GM12865 (cell line): ENCODE data around the gene DNMBP.
A peak's percentile ranks its signal among the peaks of the same experiment; 100 is the strongest.

Experiments used
- DNase-seq: peaks from one replicate; pipeline ENCODE4 v3.0.0; 2010; ENCODE audit warnings: low read depth
- H3K4me3 ChIP-seq: 2 replicates; pipeline ENCODE4 v1.5.1; 2011; ENCODE audit warnings: mild to moderate bottlenecking, low read depth, low read length, control low read depth
- TF ChIP-seq, protein P1 (sequence below): IDR thresholded peaks from 2 replicates; pipeline ENCODE4 v1.5.1; 2011; ENCODE audit warnings: low read length, control low read depth, low read depth, inconsistent platforms; ENCODE audit not compliant: insufficient read depth; ENCODE audit errors: missing control alignments

DNMBP gene

DNA sequence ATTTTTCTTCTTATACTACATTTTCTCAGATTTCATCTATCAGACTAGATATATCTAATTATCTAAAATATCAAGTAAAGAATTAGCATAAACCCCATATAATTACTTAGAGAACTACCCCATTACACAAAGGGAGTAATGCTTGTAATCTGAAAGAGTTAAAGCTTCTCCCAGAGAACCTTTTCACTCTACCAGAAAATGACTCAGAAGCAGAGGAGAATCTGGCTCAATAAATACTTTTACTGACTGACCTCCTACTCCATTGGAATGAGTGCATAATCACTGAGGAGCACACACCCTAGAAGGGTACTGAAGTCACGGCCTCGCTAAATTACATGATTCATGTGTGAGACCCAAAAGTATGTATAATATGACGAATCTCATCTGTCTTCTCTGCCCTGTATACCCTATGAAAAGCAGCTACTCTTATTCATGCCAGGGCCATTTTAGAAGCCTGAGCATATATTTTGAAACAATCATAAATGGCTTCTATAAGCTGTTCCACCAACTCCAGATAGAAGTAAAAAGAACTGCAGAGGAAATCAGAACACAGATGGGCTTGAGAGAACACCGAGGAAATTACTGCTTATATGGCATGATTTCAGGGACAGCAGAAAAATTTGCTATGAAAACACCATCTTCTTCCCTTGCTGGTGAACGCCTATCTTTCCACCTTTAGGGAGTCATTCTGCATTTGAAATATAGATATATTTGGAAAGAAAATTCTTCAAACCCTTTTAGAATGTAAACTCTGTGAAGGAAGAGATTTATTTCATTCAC lies 32.7 kb downstream of the DNMBP start:
- H3K4me3 ChIP-seq = no peak overlapping the region
- DNase-seq = no peak
- TF ChIP-seq, protein P1, sequence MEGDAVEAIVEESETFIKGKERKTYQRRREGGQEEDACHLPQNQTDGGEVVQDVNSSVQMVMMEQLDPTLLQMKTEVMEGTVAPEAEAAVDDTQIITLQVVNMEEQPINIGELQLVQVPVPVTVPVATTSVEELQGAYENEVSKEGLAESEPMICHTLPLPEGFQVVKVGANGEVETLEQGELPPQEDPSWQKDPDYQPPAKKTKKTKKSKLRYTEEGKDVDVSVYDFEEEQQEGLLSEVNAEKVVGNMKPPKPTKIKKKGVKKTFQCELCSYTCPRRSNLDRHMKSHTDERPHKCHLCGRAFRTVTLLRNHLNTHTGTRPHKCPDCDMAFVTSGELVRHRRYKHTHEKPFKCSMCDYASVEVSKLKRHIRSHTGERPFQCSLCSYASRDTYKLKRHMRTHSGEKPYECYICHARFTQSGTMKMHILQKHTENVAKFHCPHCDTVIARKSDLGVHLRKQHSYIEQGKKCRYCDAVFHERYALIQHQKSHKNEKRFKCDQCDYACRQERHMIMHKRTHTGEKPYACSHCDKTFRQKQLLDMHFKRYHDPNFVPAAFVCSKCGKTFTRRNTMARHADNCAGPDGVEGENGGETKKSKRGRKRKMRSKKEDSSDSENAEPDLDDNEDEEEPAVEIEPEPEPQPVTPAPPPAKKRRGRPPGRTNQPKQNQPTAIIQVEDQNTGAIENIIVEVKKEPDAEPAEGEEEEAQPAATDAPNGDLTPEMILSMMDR = no peak

DNA sequence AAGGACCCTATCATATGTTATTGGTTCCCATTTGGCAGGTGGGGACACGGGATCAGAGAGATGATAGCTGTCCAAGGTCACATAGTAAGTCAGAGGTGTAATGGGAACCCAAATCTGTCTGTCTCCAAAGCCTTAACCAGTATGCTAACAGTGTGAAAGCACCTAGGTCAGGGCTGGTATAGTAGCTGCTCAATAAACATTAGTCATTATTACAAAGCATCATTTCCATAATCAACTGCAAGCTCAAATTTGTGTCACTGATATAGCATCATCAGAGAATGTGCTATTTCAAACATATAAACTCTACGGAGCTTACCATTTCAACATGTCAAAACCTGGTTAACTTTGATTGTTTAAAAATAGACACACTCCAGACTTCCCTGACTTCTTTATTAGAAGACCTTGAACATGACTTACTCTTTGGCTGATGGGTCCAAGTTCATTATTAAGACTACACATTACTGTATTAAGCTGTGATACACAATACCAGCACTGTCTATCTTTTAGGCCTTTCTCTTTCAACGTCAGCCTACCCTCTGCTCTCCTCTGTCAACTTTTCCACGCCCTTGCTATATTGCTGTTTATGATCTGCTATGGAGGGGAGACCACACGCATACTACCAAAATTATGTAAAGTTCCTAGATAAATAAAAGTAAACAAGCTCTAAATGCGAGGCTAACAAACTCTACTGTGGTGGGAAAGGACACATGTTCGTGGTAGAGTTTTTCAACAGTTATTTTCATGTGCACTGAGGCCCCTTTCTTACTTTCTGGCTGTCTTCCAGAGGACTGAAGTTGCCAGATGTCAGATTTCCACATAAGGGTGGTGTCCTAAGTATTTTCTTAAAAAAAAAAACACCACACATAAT lies 33.6 kb downstream of the DNMBP start:
- DNase-seq = peak; percentile 52

DNA sequence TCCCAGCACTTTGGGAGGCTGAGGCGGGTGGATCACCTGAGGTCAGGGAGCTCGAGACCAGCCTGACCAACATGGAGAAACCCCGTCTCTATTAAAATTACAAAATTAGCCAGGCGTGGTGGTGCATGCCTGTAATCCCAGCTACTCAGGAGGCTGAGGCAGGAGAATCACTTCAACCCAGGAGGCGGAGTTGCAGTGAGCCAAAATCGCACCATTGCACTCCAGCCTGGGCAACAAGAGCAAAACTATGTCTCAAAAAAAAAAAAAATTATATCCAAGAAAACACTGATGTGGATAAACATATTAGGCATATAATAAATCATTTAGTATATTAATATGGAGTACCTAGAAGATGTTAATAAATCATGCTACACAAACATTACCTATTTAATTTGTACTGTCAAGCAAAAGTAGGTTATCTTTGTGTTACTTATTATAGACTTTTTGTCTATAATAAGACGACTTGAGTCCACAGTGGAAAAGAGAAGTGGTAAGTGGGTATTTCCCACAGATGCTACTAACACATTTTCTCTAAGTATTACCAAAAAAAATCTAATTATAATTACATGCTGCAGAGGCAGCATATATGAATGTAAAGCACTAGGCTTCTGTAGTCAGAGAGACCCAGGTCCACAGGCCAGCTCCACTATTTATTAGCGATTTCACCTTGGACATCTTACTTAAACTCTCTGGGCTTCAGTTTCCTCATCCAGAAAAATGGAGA lies 34.5 kb downstream of the DNMBP start:
- peak; percentile 59 for DNase-seq
- no peak overlapping the region for H3K4me3 ChIP-seq
- TF ChIP-seq, protein P1 = no peak

More for the DNA sequence above, 33.6 kb downstream of the DNMBP start:
- TF ChIP-seq, protein P1 = no peak
- no peak overlapping the region for H3K4me3 ChIP-seq

DNA sequence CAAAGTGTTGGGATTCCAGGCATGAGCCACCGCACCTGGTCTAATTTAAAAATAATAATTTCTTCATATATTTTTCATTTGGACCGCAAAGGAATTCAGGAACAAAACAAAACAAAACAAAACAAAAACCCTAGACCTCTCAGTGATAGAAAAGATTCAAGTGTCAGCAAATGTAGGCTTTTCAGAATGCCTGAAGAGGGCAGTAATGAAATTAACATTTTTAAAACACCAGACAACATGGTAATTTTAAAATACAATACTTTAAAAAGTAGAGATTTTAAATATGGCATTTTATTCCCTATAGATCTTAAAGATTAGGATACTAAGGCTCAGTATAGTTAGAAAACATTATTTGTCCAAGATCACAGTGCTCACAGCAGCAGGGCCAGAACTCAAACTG lies 36.6 kb downstream of the DNMBP start:
- TF ChIP-seq, protein P1 = peak; percentile 25
- no peak for DNase-seq
- no peak overlapping the region for H3K4me3 ChIP-seq

DNA sequence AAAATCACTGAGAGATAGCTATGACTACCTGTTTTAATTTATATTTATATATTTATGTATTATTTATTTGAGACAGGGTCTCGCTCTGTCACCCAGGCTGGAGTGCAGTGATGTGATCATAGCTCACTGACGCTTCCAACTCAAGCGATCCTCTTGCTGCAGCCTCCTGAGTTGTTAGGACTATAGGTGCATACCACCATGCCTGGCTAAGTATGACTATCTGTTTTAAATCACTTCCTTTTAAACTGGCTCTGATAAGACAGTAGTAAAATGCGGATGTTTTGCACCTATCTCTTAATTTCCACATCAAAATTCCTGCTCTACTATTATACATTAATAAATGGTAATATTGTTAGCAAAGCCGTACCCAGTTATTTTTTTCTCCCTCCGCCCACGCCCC lies 41.8 kb downstream of the DNMBP start:
- TF ChIP-seq, protein P1 = no peak
- no peak overlapping the region for H3K4me3 ChIP-seq
- DNase-seq = no peak

DNA sequence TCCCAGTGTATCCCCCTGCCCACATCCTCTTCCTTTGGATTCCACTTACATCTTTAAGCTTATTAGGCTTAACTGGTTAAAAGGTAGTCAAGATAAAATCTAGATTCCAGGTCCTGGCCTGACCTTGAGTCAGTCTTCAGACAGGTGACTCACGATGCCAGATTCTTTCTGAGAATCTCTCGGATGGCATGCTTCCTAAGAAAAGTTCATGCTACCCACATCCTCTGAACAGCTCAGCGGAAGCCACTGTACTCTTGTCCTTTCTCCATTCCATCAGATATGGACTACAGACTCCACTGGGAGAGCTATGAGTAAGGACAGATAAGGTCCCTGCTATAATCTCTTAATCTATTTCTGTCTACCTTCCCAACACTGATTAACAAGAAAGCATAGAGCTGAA lies 43.4 kb downstream of the DNMBP start:
- DNase-seq = no peak
- no peak overlapping the region for H3K4me3 ChIP-seq
- TF ChIP-seq, protein P1 = no peak
